PC-3 (cell line): Measurements from ENCODE around the gene ZNF326. TPM values are rescaled to one million over a fixed set of nuclear protein-coding genes. Genes with fewer than 3 reads are reported as not detected.

Source experiments
- ATAC-seq: fragments of 200-7000 bp; cut with Tn5 transposase; 2 replicates; pipeline ENCODE4 v1.9.1; 2020; ENCODE audit warnings: mild to moderate bottlenecking, moderate library complexity
- BruUV-seq: library from RNA; stranded (reverse); fragments of 400-500 nt; replicated peaks from 2 replicates; lab custom pipeline; 2021; lab: Mats Ljungman, UMichigan
- CTCF ChIA-PET: fragments of 300-600 bp; sonication (Branson Sonifier 250); formaldehyde crosslinking; loops from one replicate; lab custom pipeline; 2022; ENCODE audit warnings: antibody characterized with exemption; lab: Charles Lee
- POLR2A ChIA-PET: fragments of 300-600 bp; sonication (Branson Sonifier 250); formaldehyde crosslinking; loops from one replicate; lab custom pipeline; 2022; ENCODE audit warnings: antibody characterized with exemption; ENCODE audit not compliant: unreplicated experiment; lab: Charles Lee
- DNase-seq: peaks from one replicate; pipeline ENCODE4 v3.0.0-alpha.2; 2015
- H2AFZ ChIP-seq: fragments of 300-600 bp; sonication (generic); 2 replicates; pipeline ENCODE4 v1.6.0; 2016; ENCODE audit warnings: antibody characterized with exemption, low read length
- H3F3A ChIP-seq: fragments of 300-600 bp; sonication (generic); one replicate; pipeline ENCODE4 v1.6.0; 2017; ENCODE audit warnings: antibody characterized with exemption, low read length, control low read depth, mild to moderate bottlenecking; ENCODE audit not compliant: unreplicated experiment
- H3K27ac ChIP-seq: fragments of 300-600 bp; sonication (generic); 2 replicates; pipeline ENCODE4 v1.5.1; 2016; ENCODE audit warnings: mild to moderate bottlenecking, low read length
- H3K27me3 ChIP-seq: fragments of 300-600 bp; sonication (generic); 2 replicates; pipeline ENCODE4 v1.6.1; 2016; ENCODE audit warnings: low read length, mixed read lengths
- H3K36me3 ChIP-seq: fragments of 300-600 bp; sonication (generic); 2 replicates; pipeline ENCODE4 v1.6.1; 2016; ENCODE audit warnings: low read depth, mixed run types, low read length, mixed read lengths
- H3K4me1 ChIP-seq: fragments of 300-600 bp; sonication (generic); 2 replicates; pipeline ENCODE4 v1.5.1; 2016; ENCODE audit warnings: low read length; ENCODE audit not compliant: insufficient read depth
- H3K4me2 ChIP-seq: fragments of 300-600 bp; sonication (generic); 2 replicates; pipeline ENCODE4 v1.6.0; 2016; ENCODE audit warnings: low read length
- H3K4me3 ChIP-seq: fragments of 300-600 bp; sonication (generic); 2 replicates; pipeline ENCODE4 v1.5.1; 2016; ENCODE audit warnings: mild to moderate bottlenecking, low read length, mixed read lengths
- H3K79me2 ChIP-seq: fragments of 300-600 bp; sonication (generic); 2 replicates; pipeline ENCODE4 v1.6.1; 2017; ENCODE audit warnings: low read length, mixed read lengths
- H3K9ac ChIP-seq: fragments of 300-600 bp; sonication (generic); 2 replicates; pipeline ENCODE4 v1.6.0; 2016; ENCODE audit warnings: mild to moderate bottlenecking, low read length
- H3K9me2 ChIP-seq: fragments of 300-600 bp; sonication (generic); replicated peaks from 2 replicates; pipeline ENCODE4 v1.6.1; 2016; ENCODE audit warnings: mixed run types, low read length, mixed read lengths
- H3K9me3 ChIP-seq: fragments of 300-600 bp; sonication (generic); 2 replicates; pipeline ENCODE4 v1.6.1; 2016; ENCODE audit warnings: low read length, mixed read lengths
- H4K20me1 ChIP-seq: fragments of 300-600 bp; sonication (generic); 2 replicates; pipeline ENCODE4 v1.6.1; 2016; ENCODE audit warnings: low read length, mixed read lengths
- EZH2 ChIP-seq: fragments of 300-600 bp; sonication (generic); IDR thresholded peaks from one replicate; pipeline ENCODE4 v1.6.1; 2017; ENCODE audit warnings: antibody characterized with exemption, mild to moderate bottlenecking, low read length; ENCODE audit not compliant: unreplicated experiment
- EZH2phosphoT487 ChIP-seq: fragments of 300-600 bp; sonication (generic); IDR thresholded peaks from 2 replicates; pipeline ENCODE4 v1.6.1; 2018; ENCODE audit warnings: mild to moderate bottlenecking, antibody characterized with exemption, low read length, borderline replicate concordance
- intact Hi-C: fragments of 100-400 bp; cut with micrococcal nuclease; formaldehyde crosslinking; loops from 2 replicates; pipeline ENCODE4 v1.9.0; 2023
- total RNA-seq: library from RNA; depleted of rRNA; stranded (reverse); fragments of >200 nt; gene quantifications from 2 replicates; pipeline ENCODE4 v1.2.3, GENCODE V29; 2014
- TF ChIP-seq, protein P1 (sequence below): fragments of 300-600 bp; sonication (generic); conservative IDR thresholded peaks from 2 replicates; pipeline ENCODE4 v1.5.1; 2017; ENCODE audit warnings: antibody characterized with exemption, low read depth, mild to moderate bottlenecking, low read length

The ZNF326 gene
- total RNA-seq, 1 experiment from 2014 or later: 7.2 TPM

- CTCF ChIA-PET: no interaction called here
These were observed 20.7 kb upstream of the ZNF326 start for GRCh38 chr1:89974256-89974655.

GRCh38 chr1:89974696-89975470 is 20.0 kb upstream of the ZNF326 start:
- DNase-seq (no peak), ATAC-seq (peak; percentile 51)
- CTCF ChIA-PET: interaction anchor here (0.5 kb wide), 1 partner anchor 355 kb away, joined by 3 read pairs; no protein-coding TSS in a partner anchor
- H3F3A ChIP-seq: no peaks in the 10 kb centered on the region
- no peaks in the 10 kb centered on the region for H3K9me2 ChIP-seq
- H3K4me2 ChIP-seq: no peak overlapping the region
- no peak overlapping the region for H2AFZ ChIP-seq
- no TSS peak for BruUV-seq
- no peaks in the 10 kb centered on the region for H3K9me3 ChIP-seq
- H3K36me3 ChIP-seq: no peaks in the 10 kb centered on the region
- no peak overlapping the region for H3K4me3 ChIP-seq
- TF ChIP-seq EZH2phosphoT487 (no peak), EZH2 (no peak)
- TF ChIP-seq, protein P1, sequence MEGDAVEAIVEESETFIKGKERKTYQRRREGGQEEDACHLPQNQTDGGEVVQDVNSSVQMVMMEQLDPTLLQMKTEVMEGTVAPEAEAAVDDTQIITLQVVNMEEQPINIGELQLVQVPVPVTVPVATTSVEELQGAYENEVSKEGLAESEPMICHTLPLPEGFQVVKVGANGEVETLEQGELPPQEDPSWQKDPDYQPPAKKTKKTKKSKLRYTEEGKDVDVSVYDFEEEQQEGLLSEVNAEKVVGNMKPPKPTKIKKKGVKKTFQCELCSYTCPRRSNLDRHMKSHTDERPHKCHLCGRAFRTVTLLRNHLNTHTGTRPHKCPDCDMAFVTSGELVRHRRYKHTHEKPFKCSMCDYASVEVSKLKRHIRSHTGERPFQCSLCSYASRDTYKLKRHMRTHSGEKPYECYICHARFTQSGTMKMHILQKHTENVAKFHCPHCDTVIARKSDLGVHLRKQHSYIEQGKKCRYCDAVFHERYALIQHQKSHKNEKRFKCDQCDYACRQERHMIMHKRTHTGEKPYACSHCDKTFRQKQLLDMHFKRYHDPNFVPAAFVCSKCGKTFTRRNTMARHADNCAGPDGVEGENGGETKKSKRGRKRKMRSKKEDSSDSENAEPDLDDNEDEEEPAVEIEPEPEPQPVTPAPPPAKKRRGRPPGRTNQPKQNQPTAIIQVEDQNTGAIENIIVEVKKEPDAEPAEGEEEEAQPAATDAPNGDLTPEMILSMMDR: no peak
- H3K27ac ChIP-seq: no peak overlapping the region
- peaks cover 30% of the 10 kb centered on the region for H3K4me1 ChIP-seq
- no peaks in the 10 kb centered on the region for H4K20me1 ChIP-seq
- intact Hi-C loops: no loop called here
- no peaks in the 10 kb centered on the region for H3K27me3 ChIP-seq
- no peak overlapping the region for H3K9ac ChIP-seq
- POLR2A ChIA-PET: no interaction called here
- no peaks in the 10 kb centered on the region for H3K79me2 ChIP-seq

More at GRCh38 chr1:89974256-89974655, 20.7 kb upstream of the ZNF326 start:
- BruUV-seq: no TSS peak
- no peaks in the 10 kb centered on the region for H3K36me3 ChIP-seq
- no peaks in the 10 kb centered on the region for H3K9me3 ChIP-seq
- no peak for ATAC-seq
- no peak for DNase-seq
- no peak overlapping the region for H2AFZ ChIP-seq
- intact Hi-C loops: no loop called here
- no peak overlapping the region for H3K27ac ChIP-seq
- no peak overlapping the region for H3K9ac ChIP-seq
- H3K79me2 ChIP-seq: no peaks in the 10 kb centered on the region
- no peak overlapping the region for H3K4me2 ChIP-seq
- peaks cover 30% of the 10 kb centered on the region for H3K4me1 ChIP-seq
- TF ChIP-seq EZH2phosphoT487 (no peak), EZH2 (no peak)
- TF ChIP-seq, protein P1: no peak
- H3K9me2 ChIP-seq: no peaks in the 10 kb centered on the region
- POLR2A ChIA-PET: no interaction called here
- no peak overlapping the region for H3K4me3 ChIP-seq
- no peaks in the 10 kb centered on the region for H4K20me1 ChIP-seq
- H3F3A ChIP-seq: no peaks in the 10 kb centered on the region
- no peaks in the 10 kb centered on the region for H3K27me3 ChIP-seq

DNA sequence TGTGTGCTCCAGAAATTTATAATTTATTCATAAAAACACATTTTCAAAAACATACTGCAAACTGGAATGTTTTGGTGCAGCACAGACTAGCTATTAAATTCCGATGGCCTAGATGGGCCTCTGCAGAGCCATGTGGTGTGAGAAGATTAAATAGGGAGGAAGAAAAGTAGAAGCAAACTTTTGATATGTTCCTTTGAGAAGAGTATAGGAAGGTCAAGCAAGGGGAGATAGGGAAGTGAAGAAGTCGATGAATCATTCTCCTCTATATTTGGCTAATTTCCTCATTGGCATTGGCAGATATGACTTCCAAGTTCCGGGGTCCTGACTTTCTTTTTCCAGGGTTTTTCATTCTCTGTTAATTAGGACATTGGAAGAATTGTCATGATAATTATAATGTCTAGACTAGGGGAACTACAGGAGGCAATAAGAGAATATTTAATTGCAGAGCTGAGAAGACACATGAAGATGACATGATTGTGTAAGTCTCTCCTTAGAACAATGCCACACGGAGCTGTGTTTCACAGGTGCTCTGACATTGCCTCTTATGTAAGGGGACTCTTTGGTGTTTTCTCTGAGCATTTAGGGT is 19.3 kb upstream of the ZNF326 start:
- H2AFZ ChIP-seq: no peak overlapping the region
- no peaks in the 10 kb centered on the region for H3K79me2 ChIP-seq
- no peaks in the 10 kb centered on the region for H3K9me2 ChIP-seq
- ChIA-PET CTCF (no interaction called here), POLR2A (no interaction called here)
- ATAC-seq (no peak), DNase-seq (no peak)
- H4K20me1 ChIP-seq: no peaks in the 10 kb centered on the region
- no peak overlapping the region for H3K27ac ChIP-seq
- H3K36me3 ChIP-seq: no peaks in the 10 kb centered on the region
- intact Hi-C loops: no loop called here
- no peak overlapping the region for H3K4me2 ChIP-seq
- no peak overlapping the region for H3K9ac ChIP-seq
- TF ChIP-seq, protein P1: no peak
- no peak for TF ChIP-seq EZH2
- no peak for TF ChIP-seq EZH2phosphoT487
- H3K4me3 ChIP-seq: no peak overlapping the region
- no peaks in the 10 kb centered on the region for H3K27me3 ChIP-seq
- H3K4me1 ChIP-seq: peaks cover 35% of the 10 kb centered on the region
- H3F3A ChIP-seq: no peaks in the 10 kb centered on the region
- H3K9me3 ChIP-seq: no peaks in the 10 kb centered on the region
- BruUV-seq: no TSS peak
